Neural progenitor cell (in vitro differentiated cells): ENCODE results near the gene CYP1A2. TPM values are rescaled to one million over a fixed set of nuclear protein-coding genes. Genes with fewer than 3 reads are reported as not detected.

ENCODE experiments used
- DNase-seq: peaks from one replicate; pipeline ENCODE4 v3.0.0-alpha.2; 2016; ENCODE audit warnings: low spot score
- H2AFZ ChIP-seq: fragments of 200-600 bp; sonication (generic); replicated peaks from 2 replicates; pipeline ENCODE4 v1.6.1; 2016; ENCODE audit warnings: antibody characterized with exemption
- H3F3A ChIP-seq: fragments of 200-600 bp; sonication (generic); 2 replicates; pipeline ENCODE4 v1.6.1; 2016; ENCODE audit warnings: antibody characterized with exemption, low read depth
- H3K27ac ChIP-seq: fragments of 200-600 bp; sonication (generic); 2 replicates; pipeline ENCODE4 v1.5.1; 2016; ENCODE audit warnings: mild to moderate bottlenecking
- H3K27me3 ChIP-seq: fragments of 200-600 bp; sonication (generic); 2 replicates; pipeline ENCODE4 v1.6.1; 2016; ENCODE audit warnings: mild to moderate bottlenecking, moderate library complexity
- H3K36me3 ChIP-seq: fragments of 200-600 bp; sonication (generic); 2 replicates; pipeline ENCODE4 v1.5.1; 2016
- H3K4me1 ChIP-seq: fragments of 200-600 bp; sonication (generic); 2 replicates; pipeline ENCODE4 v1.6.1; 2016; ENCODE audit warnings: mixed run types
- H3K4me2 ChIP-seq: fragments of 200-600 bp; sonication (generic); 2 replicates; pipeline ENCODE4 v1.6.1; 2016
- H3K4me3 ChIP-seq: fragments of 200-600 bp; sonication (generic); 2 replicates; pipeline ENCODE4 v1.5.1; 2016
- H3K79me2 ChIP-seq: fragments of 200-600 bp; sonication (generic); 2 replicates; pipeline ENCODE4 v1.6.1; 2016; ENCODE audit warnings: low read depth
- H3K9ac ChIP-seq: fragments of 200-600 bp; sonication (generic); 2 replicates; pipeline ENCODE4 v1.6.1; 2016
- H3K9me3 ChIP-seq: fragments of 200-600 bp; sonication (generic); 2 replicates; pipeline ENCODE4 v1.5.1; 2016; ENCODE audit warnings: low read depth
- H4K20me1 ChIP-seq: fragments of 200-600 bp; sonication (generic); 2 replicates; pipeline ENCODE4 v1.6.1; 2016; ENCODE audit warnings: low read depth
- H3K27ac Mint-ChIP-seq: 3 replicates; pipeline ENCODE4 v1.8.0; 2021; ENCODE audit warnings: mixed read lengths
- H3K27me3 Mint-ChIP-seq: 2 replicates; pipeline ENCODE4 v1.8.0; 2022; ENCODE audit warnings: low read depth, mild to moderate bottlenecking, inconsistent platforms, moderate library complexity, mixed read lengths; ENCODE audit not compliant: insufficient read depth
- H3K36me3 Mint-ChIP-seq: 3 replicates; pipeline ENCODE4 v1.8.0; 2021; ENCODE audit warnings: mixed read lengths
- H3K4me1 Mint-ChIP-seq: 3 replicates; pipeline ENCODE4 v1.8.0; 2021; ENCODE audit warnings: mixed read lengths
- H3K4me3 Mint-ChIP-seq: 3 replicates; pipeline ENCODE4 v1.8.0; 2021; ENCODE audit warnings: mild to moderate bottlenecking, moderate library complexity, mixed read lengths
- H3K9me3 Mint-ChIP-seq: 3 replicates; pipeline ENCODE4 v1.8.0; 2020; ENCODE audit warnings: mixed read lengths
- EZH2 ChIP-seq: fragments of 200-600 bp; sonication (generic); IDR thresholded peaks from 2 replicates; pipeline ENCODE4 v1.6.1; 2017; ENCODE audit warnings: antibody characterized with exemption, mild to moderate bottlenecking, moderate library complexity
- EZH2phosphoT487 ChIP-seq: fragments of 200-600 bp; sonication (generic); IDR thresholded peaks from 2 replicates; pipeline ENCODE4 v1.6.1; 2017; ENCODE audit warnings: antibody characterized with exemption
- total RNA-seq: library from RNA; depleted of rRNA; stranded (reverse); fragments of >200 nt; gene quantifications from 2 replicates; pipeline ENCODE4 v1.2.3, GENCODE V29; 2015; ENCODE audit warnings: low replicate concordance
- TF ChIP-seq, protein P1 (sequence below): fragments of 200-600 bp; sonication (generic); IDR thresholded peaks from 2 replicates; pipeline ENCODE4 v1.5.1; 2017; ENCODE audit warnings: antibody characterized with exemption, mild to moderate bottlenecking

CYP1A2 gene
- total RNA-seq, 1 donor from 2014 or later, result not detected

DNA sequence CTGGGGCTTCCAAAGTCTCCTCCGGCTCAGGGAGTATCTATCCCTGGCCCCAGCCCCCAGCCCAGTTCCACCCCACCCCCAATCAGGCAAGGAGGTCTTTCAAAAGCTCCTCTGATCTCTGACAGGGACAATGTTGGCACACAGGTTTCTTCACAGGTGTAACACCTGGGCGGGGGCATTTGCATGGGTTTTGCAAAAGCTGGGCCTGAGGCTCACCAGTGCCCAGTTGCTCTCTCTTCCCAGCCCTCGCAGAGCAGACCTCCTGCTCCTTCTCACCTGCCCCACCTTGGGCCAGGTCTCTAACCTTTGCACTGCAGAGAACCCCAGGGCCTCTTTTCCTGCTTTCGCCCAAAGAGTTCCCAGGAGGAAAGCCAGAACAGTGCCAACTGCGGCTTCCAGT, 24.7 kb downstream of the CYP1A2 start:
- H3K27ac Mint-ChIP-seq, result peak overlapping the region; percentile 94
- H3K4me1 Mint-ChIP-seq, result peaks cover 62% of the 10 kb centered on the region
- Histone ChIP-seq H3K27ac (no peak overlapping the region), H3K9ac (no peak overlapping the region), H3K4me3 (no peak overlapping the region), H3K4me2 (peak overlapping the region; percentile 33), H2AFZ (no peak overlapping the region), H4K20me1 (no peaks in the 10 kb centered on the region), H3K27me3 (peaks cover 16% of the 10 kb centered on the region), H3K4me1 (peaks cover 28% of the 10 kb centered on the region), H3K9me3 (no peaks in the 10 kb centered on the region), H3K79me2 (no peaks in the 10 kb centered on the region), H3F3A (peaks cover 26% of the 10 kb centered on the region), H3K36me3 (no peaks in the 10 kb centered on the region)
- no peak for TF ChIP-seq EZH2phosphoT487
- TF ChIP-seq EZH2, result no peak
- no peak for DNase-seq
- peaks cover 23% of the 10 kb centered on the region for H3K27me3 Mint-ChIP-seq
- H3K36me3 Mint-ChIP-seq, result no peaks in the 10 kb centered on the region
- H3K9me3 Mint-ChIP-seq, result no peaks in the 10 kb centered on the region
- H3K4me3 Mint-ChIP-seq, result peak overlapping the region; percentile 52

DNA sequence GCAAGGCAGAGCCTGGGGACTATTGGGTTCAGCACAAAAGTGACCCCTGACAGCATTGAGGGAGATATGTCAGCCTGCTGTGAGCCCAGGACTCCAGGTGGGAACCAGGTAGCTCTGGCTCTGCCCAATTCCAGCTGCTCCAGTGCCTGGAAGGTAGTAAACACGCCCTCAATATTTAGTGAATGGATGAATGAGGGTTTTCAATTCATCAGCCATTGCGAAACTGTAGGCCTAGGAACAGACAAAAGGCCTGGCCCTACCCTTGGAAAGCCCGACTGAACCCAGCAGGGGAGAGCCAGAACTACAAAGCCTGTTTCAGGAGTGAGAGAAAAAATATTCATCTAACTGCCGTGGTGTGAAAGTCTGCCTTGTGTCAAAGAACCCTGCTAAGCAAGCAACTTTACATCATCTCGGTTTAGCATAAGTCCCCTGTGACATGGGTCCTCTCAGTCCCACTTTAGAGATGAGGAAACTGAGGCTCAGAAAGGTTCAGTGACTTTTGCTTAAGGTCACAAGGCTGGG, 25.1 kb downstream of the CYP1A2 start:
- H3K9me3 Mint-ChIP-seq, result no peaks in the 10 kb centered on the region
- peaks cover 26% of the 10 kb centered on the region for H3F3A ChIP-seq
- peaks cover 16% of the 10 kb centered on the region for H3K27me3 ChIP-seq
- TF ChIP-seq EZH2, result no peak
- TF ChIP-seq, protein P1, sequence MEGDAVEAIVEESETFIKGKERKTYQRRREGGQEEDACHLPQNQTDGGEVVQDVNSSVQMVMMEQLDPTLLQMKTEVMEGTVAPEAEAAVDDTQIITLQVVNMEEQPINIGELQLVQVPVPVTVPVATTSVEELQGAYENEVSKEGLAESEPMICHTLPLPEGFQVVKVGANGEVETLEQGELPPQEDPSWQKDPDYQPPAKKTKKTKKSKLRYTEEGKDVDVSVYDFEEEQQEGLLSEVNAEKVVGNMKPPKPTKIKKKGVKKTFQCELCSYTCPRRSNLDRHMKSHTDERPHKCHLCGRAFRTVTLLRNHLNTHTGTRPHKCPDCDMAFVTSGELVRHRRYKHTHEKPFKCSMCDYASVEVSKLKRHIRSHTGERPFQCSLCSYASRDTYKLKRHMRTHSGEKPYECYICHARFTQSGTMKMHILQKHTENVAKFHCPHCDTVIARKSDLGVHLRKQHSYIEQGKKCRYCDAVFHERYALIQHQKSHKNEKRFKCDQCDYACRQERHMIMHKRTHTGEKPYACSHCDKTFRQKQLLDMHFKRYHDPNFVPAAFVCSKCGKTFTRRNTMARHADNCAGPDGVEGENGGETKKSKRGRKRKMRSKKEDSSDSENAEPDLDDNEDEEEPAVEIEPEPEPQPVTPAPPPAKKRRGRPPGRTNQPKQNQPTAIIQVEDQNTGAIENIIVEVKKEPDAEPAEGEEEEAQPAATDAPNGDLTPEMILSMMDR, result no peak
- H2AFZ ChIP-seq, result no peak overlapping the region
- H4K20me1 ChIP-seq, result no peaks in the 10 kb centered on the region
- no peaks in the 10 kb centered on the region for H3K79me2 ChIP-seq
- peak; percentile 73 for DNase-seq
- peaks cover 28% of the 10 kb centered on the region for H3K4me1 ChIP-seq
- no peak overlapping the region for H3K4me3 ChIP-seq
- peaks cover 63% of the 10 kb centered on the region for H3K4me1 Mint-ChIP-seq
- no peak overlapping the region for H3K9ac ChIP-seq
- H3K36me3 Mint-ChIP-seq, result no peaks in the 10 kb centered on the region
- H3K36me3 ChIP-seq, result no peaks in the 10 kb centered on the region
- peak overlapping the region; percentile 94 for H3K27ac Mint-ChIP-seq
- H3K27ac ChIP-seq, result no peak overlapping the region
- H3K4me2 ChIP-seq, result peak overlapping the region; percentile 33
- H3K9me3 ChIP-seq, result no peaks in the 10 kb centered on the region
- peaks cover 21% of the 10 kb centered on the region for H3K27me3 Mint-ChIP-seq
- H3K4me3 Mint-ChIP-seq, result peak overlapping the region; percentile 52

DNA sequence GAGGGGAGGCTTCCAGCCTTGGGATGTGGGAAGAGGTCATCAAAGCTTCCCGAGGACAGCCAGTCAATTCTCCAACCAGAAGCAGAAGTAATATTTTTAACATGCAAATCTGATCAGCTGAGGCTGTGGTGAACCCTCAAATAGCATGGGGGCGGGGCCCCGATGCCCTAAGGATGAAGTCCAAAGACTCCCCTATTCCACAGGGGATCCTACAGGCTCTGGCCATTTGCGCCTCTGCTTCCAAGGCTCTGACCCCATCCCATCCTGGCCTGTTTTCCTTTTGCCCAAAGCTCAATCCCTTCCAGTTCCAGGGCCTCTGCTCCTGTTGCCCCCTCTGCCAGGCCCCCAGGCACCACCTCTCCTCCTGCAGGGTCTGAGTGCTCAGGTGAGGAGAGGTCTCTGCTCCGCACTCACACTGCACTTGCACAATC, 26.5 kb downstream of the CYP1A2 start:
- Histone ChIP-seq H3K79me2 (no peaks in the 10 kb centered on the region), H2AFZ (no peak overlapping the region), H3K9me3 (no peaks in the 10 kb centered on the region), H3K9ac (no peak overlapping the region), H3K4me3 (no peak overlapping the region), H3K4me1 (peaks cover 28% of the 10 kb centered on the region), H3K4me2 (no peak overlapping the region), H3K36me3 (no peaks in the 10 kb centered on the region), H3K27ac (no peak overlapping the region), H3K27me3 (peaks cover 13% of the 10 kb centered on the region), H4K20me1 (no peaks in the 10 kb centered on the region), H3F3A (peaks cover 26% of the 10 kb centered on the region)
- no peak overlapping the region for H3K4me3 Mint-ChIP-seq
- no peak for DNase-seq
- TF ChIP-seq, protein P1, result no peak
- TF ChIP-seq EZH2phosphoT487 (no peak), EZH2 (no peak)
- no peaks in the 10 kb centered on the region for H3K9me3 Mint-ChIP-seq
- H3K36me3 Mint-ChIP-seq, result no peaks in the 10 kb centered on the region
- H3K27ac Mint-ChIP-seq, result no peak overlapping the region
- peaks cover 20% of the 10 kb centered on the region for H3K27me3 Mint-ChIP-seq
- peaks cover 72% of the 10 kb centered on the region for H3K4me1 Mint-ChIP-seq

DNA sequence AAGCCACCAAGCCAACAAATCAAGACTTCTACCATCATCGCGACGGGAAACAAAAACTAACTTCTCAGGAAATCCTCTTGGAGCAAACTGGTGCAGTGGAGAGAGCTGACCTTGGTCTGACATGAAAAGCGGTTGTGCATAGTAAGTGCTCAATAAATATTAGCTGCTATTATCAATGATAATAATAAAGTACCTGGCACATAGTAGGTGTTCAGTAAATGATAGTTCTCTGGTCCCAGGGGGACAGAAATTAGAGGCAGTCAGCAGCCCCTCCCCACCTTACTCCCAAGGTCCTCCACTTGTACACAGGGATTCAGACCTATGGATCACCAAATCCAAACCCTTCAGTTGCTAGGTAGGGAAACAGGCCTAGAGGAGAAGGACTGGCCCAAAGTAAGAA, 27.2 kb downstream of the CYP1A2 start:
- TF ChIP-seq, protein P1, result no peak
- no peak for TF ChIP-seq EZH2
- TF ChIP-seq EZH2phosphoT487, result no peak
- Mint-ChIP-seq H3K4me1 (peaks cover 79% of the 10 kb centered on the region), H3K27me3 (peaks cover 20% of the 10 kb centered on the region), H3K27ac (no peak overlapping the region), H3K36me3 (no peaks in the 10 kb centered on the region), H3K9me3 (no peaks in the 10 kb centered on the region), H3K4me3 (no peak overlapping the region)
- Histone ChIP-seq H3K36me3 (no peaks in the 10 kb centered on the region), H3F3A (peaks cover 26% of the 10 kb centered on the region), H2AFZ (no peak overlapping the region), H3K4me2 (no peak overlapping the region), H3K27ac (no peak overlapping the region), H3K4me1 (peaks cover 28% of the 10 kb centered on the region), H3K9ac (no peak overlapping the region), H4K20me1 (no peaks in the 10 kb centered on the region), H3K79me2 (no peaks in the 10 kb centered on the region), H3K27me3 (peaks cover 13% of the 10 kb centered on the region), H3K4me3 (no peak overlapping the region), H3K9me3 (no peaks in the 10 kb centered on the region)
- no peak for DNase-seq
